ENCODE data around the gene RTN1.

RTN1 gene

GRCh38 chr14:59582845-59583509, 287.6 kb downstream of the RTN1 start:
- no peak for TF ChIP-seq CTCF (IDR thresholded peaks at IDR 0.05; ENCODE audit: extremely low read depth, missing control alignments)
- DNase-seq (ENCODE audit: low spot score): no peak

GRCh38 chr14:59582161-59582560, 288.4 kb downstream of the RTN1 start:
- TF ChIP-seq CTCF (IDR thresholded peaks at IDR 0.05; ENCODE audit: extremely low read depth, missing control alignments): no peak
- DNase-seq (ENCODE audit: low spot score): no peak

GRCh38 chr14:59580911-59581310, 289.7 kb downstream of the RTN1 start:
- no peak for DNase-seq (ENCODE audit: low spot score)

GRCh38 chr14:59576332-59577294, 294.0 kb downstream of the RTN1 start, which contains the start of gene CCDC175:
Gene CCDC175 (minus strand): TSS chr14:59576812. CDS start chr14:59576775, 37 bp downstream.
- peak; percentile 80 for DNase-seq (ENCODE audit: low spot score)
- TF ChIP-seq CTCF (IDR thresholded peaks at IDR 0.05; ENCODE audit: extremely low read depth, missing control alignments): peak; percentile 67

More at GRCh38 chr14:59580911-59581310, 289.7 kb downstream of the RTN1 start:
- no peak for TF ChIP-seq CTCF (IDR thresholded peaks at IDR 0.05; ENCODE audit: extremely low read depth, missing control alignments)

- no peak for DNase-seq (ENCODE audit: low spot score)
- TF ChIP-seq CTCF (IDR thresholded peaks at IDR 0.05; ENCODE audit: extremely low read depth, missing control alignments): no peak
Measured at GRCh38 chr14:59570122-59570521, 300.5 kb downstream of the RTN1 start.

GRCh38 chr14:59566725-59567124, 303.9 kb downstream of the RTN1 start:
- no peak for TF ChIP-seq CTCF (IDR thresholded peaks at IDR 0.05; ENCODE audit: extremely low read depth, missing control alignments)
- no peak for DNase-seq (ENCODE audit: low spot score)

GRCh38 chr14:59566296-59566695, 304.3 kb downstream of the RTN1 start:
- no peak for DNase-seq (ENCODE audit: low spot score)
- no peak for TF ChIP-seq CTCF (IDR thresholded peaks at IDR 0.05; ENCODE audit: extremely low read depth, missing control alignments)
